Transverse colon (tissue), 4 donors: ENCODE measurements around the gene LRRC17. TPM values are rescaled to one million over a fixed set of nuclear protein-coding genes. Genes with fewer than 3 reads are reported as not detected.

Experiments
- DNase-seq: peaks from one replicate; pipeline ENCODE4 v3.0.0-alpha.2; 2019
- H3K27ac ChIP-seq, 4 donors: fragments of 200-600 bp; sonication (generic); 2 replicates each; pipeline ENCODE4 v1.5.1; 2016 to 2018; ENCODE audit warnings: inconsistent platforms in 4 of 4
- H3K27me3 ChIP-seq: fragments of 200-600 bp; sonication (generic); 2 replicates; pipeline ENCODE4 v1.5.1; 2017; ENCODE audit warnings: inconsistent platforms
- H3K36me3 ChIP-seq, 4 donors: fragments of 200-600 bp; sonication (generic); 2 replicates each; pipeline ENCODE4 v1.5.1; 2017 to 2019; ENCODE audit warnings: inconsistent platforms in 4 of 4
- H3K4me1 ChIP-seq, 4 donors: fragments of 200-600 bp; sonication (generic); 2 replicates each; pipeline ENCODE4 v1.5.1; 2017 to 2020; ENCODE audit warnings: inconsistent platforms in 4 of 4
- H3K4me3 ChIP-seq, 4 donors: fragments of 200-600 bp; sonication (generic); 1 replicate in 1 of 4; 2 replicates in 3 of 4; pipeline versions ENCODE4 v1.5.1 to v1.6.1; 2017 to 2019; ENCODE audit warnings: inconsistent platforms in 4 of 4
- H3K9me3 ChIP-seq, 2 donors: fragments of 200-600 bp; sonication (generic); 2 replicates each; pipeline ENCODE4 v1.5.1; 2017 to 2019; ENCODE audit warnings: inconsistent platforms in 2 of 2
- EP300 ChIP-seq: sonication (generic); formaldehyde crosslinking; IDR thresholded peaks from one replicate; pipeline ENCODE4 v1.6.1; 2017; ENCODE audit warnings: antibody characterized with exemption, low read depth
- POLR2A ChIP-seq: fragments of 450-650 bp; IDR thresholded peaks from one replicate; pipeline ENCODE4 v1.6.1; 2016; ENCODE audit warnings: antibody characterized with exemption, mild to moderate bottlenecking, moderate library complexity
- POLR2AphosphoS5 ChIP-seq, 3 donors: sonication (generic); formaldehyde crosslinking; IDR thresholded peaks; one replicate each; pipeline ENCODE4 v1.6.1; 2016; ENCODE audit warnings: antibody characterized with exemption in 3 of 3
- WGBS, 2 donors: methylation state at CpG; one replicate each; pipeline ENCODE4 v1.1.5; 2018; ENCODE audit warnings: low coverage in 1 of 2; 5-methylcytosine and 5-hydroxymethylcytosine counted together
- in situ Hi-C, 4 donors: fragments of 200-750 bp; cut with MboI; loops; one replicate each; pipeline versions ENCODE4 v1.15.0 to v1.15.1; 2017; ENCODE audit warnings: low sequenced_read_pairs in 3 of 4, low pct_ligation_motif_present in 1 of 4, low pct_unique_long_range_greater_than_20kb in 1 of 4
- intact Hi-C: fragments of 100-400 bp; cut with DNase I; formaldehyde crosslinking; loops from one replicate; pipeline ENCODE4 v1.15.1; 2023; ENCODE audit warnings: low total_unique reads
- total RNA-seq, 4 donors: library from RNA; depleted of rRNA; stranded (reverse); fragments of >200 nt; gene quantifications; one replicate each; pipeline ENCODE4 v1.1.0, GENCODE V29; 2016
- TF ChIP-seq, protein P1 (sequence below), 5 experiments: fragments of 200-600 bp in 3 of 5; fragments of 450-650 bp in 2 of 5; sonication (generic) in 3 of 5; IDR thresholded peaks; 1 replicate in 2 of 5; 2 replicates in 3 of 5; pipeline ENCODE4 v1.5.1; 2016 to 2017; ENCODE audit warnings: antibody characterized with exemption in 5 of 5, inconsistent platforms in 3 of 5, mild to moderate bottlenecking in 2 of 5, moderate library complexity in 1 of 5

Gene LRRC17
- total RNA-seq, 4 donors from 2014 or later = 1.4 to 5.8 (median 2.2) TPM; not detected in 1

DNA sequence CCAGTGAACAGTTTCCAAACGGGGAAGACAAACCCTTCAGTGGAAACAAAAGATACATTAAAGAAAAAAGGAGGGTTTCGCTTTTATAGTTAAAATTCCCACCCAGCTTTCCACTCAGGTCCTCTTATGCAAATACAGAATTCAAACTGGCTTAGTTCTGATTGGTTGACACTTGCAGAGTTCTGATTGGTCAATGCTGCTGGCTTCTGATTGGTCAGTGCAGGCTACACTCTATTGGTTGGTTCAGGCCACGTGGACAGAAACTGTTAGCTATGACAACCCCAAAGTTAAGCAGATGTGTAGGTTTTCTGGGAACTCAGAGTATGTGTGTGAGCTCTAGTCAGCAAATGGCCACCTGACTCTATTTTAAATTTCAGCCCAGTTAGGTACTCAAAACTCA, 81.8 kb downstream of the LRRC17 start:
- in situ Hi-C loops = no loop called here
- no peaks in the 10 kb centered on the region for H3K27me3 ChIP-seq
- 78 to 97% methylated on average over 3 of the region's 3 CpGs for WGBS, 2 donors
- TF ChIP-seq POLR2AphosphoS5 (IDR thresholded peaks at IDR 0.05) = no peak
- TF ChIP-seq, protein P1, sequence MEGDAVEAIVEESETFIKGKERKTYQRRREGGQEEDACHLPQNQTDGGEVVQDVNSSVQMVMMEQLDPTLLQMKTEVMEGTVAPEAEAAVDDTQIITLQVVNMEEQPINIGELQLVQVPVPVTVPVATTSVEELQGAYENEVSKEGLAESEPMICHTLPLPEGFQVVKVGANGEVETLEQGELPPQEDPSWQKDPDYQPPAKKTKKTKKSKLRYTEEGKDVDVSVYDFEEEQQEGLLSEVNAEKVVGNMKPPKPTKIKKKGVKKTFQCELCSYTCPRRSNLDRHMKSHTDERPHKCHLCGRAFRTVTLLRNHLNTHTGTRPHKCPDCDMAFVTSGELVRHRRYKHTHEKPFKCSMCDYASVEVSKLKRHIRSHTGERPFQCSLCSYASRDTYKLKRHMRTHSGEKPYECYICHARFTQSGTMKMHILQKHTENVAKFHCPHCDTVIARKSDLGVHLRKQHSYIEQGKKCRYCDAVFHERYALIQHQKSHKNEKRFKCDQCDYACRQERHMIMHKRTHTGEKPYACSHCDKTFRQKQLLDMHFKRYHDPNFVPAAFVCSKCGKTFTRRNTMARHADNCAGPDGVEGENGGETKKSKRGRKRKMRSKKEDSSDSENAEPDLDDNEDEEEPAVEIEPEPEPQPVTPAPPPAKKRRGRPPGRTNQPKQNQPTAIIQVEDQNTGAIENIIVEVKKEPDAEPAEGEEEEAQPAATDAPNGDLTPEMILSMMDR (IDR thresholded peaks at IDR 0.05) = no peak
- TF ChIP-seq EP300 = no peak
- TF ChIP-seq POLR2A = no peak
- no peaks in the 10 kb centered on the region for H3K9me3 ChIP-seq
- no peak overlapping the region for H3K27ac ChIP-seq
- H3K4me3 ChIP-seq = no peak overlapping the region
- H3K36me3 ChIP-seq = no peaks in the 10 kb centered on the region
- peaks cover 14 to 38% (median 19%) of the 10 kb centered on the region in 4 donors for H3K4me1 ChIP-seq
- intact Hi-C loops = no loop called here
- no peak for DNase-seq

Other genes starting within 250 kb of the LRRC17 start
- gene POLR2J2, start 241.3 kb upstream of the LRRC17 start, total RNA-seq = 1 to 10 TPM; 1.1 to 6.7 (median 5.2) TPM
- gene FAM185A, start 164.0 kb upstream of the LRRC17 start, total RNA-seq = 10 to 100 TPM; 12.7 to 20.2 (median 17.4) TPM
- gene FBXL13, start 161.8 kb downstream of the LRRC17 start, total RNA-seq = 1 to 10 TPM in 2 of 4 donors, under 1 TPM in 1, not detected in 1; 0.96 to 6.8 (median 1.9) TPM
- 10 to 100 TPM; 12.7 to 50.7 (median 27.0) TPM for gene ARMC10, start 162.1 kb downstream of the LRRC17 start, total RNA-seq
- gene NAPEPLD, start 236.1 kb downstream of the LRRC17 start, total RNA-seq = 100 to 1,000 TPM in 1 of 4 donors, 10 to 100 TPM in 3; 51.9 to 179 (median 81.8) TPM